Measurements from ENCODE around the gene CRYBG2.

The CRYBG2 gene

GRCh38 chr1:26289158-26290059 lies 64.5 kb downstream of the CRYBG2 start:
- Histone ChIP-seq H3K27me3 (ENCODE audit: low read depth, low read length) (no peaks in the 10 kb centered on the region), H3K36me3 (ENCODE audit: control insufficient read depth in 1 of 2, insufficient read depth in 2 of 2, low read length in 2 of 2) (peaks cover 0 to 8% of the 10 kb centered on the region in 2 donors), H3K4me1 (ENCODE audit: control insufficient read depth in 1 of 2, insufficient read depth in 2 of 2, low read length in 2 of 2) (peaks cover 10 to 20% of the 10 kb centered on the region in 2 donors), H3K9me3 (ENCODE audit: control insufficient read depth in 1 of 2, low read length in 2 of 2) (no peaks in the 10 kb centered on the region), H3K4me3 (ENCODE audit: low read depth in 1 of 2, low read length in 2 of 2) (no peak overlapping the region), H3K27ac (ENCODE audit: low read length) (peak overlapping the region; percentile 25)

- H3K4me1 ChIP-seq (ENCODE audit: control insufficient read depth in 1 of 2, insufficient read depth in 2 of 2, low read length in 2 of 2): peaks cover 13 to 23% of the 10 kb centered on the region in 2 donors
- H3K4me3 ChIP-seq (ENCODE audit: low read depth in 1 of 2, low read length in 2 of 2): no peak overlapping the region
- peak overlapping the region; percentile 25 for H3K27ac ChIP-seq (ENCODE audit: low read length)
- H3K27me3 ChIP-seq (ENCODE audit: low read depth, low read length): no peaks in the 10 kb centered on the region
- peaks cover 0 to 4% of the 10 kb centered on the region in 2 donors for H3K36me3 ChIP-seq (ENCODE audit: control insufficient read depth in 1 of 2, insufficient read depth in 2 of 2, low read length in 2 of 2)
- H3K9me3 ChIP-seq (ENCODE audit: control insufficient read depth in 1 of 2, low read length in 2 of 2): no peaks in the 10 kb centered on the region
Measured at GRCh38 chr1:26288311-26288941, 65.5 kb downstream of the CRYBG2 start.

GRCh38 chr1:26287811-26288210 lies 66.1 kb downstream of the CRYBG2 start:
- H3K36me3 ChIP-seq (ENCODE audit: control insufficient read depth in 1 of 2, insufficient read depth in 2 of 2, low read length in 2 of 2): peaks cover 0 to under 1% of the 10 kb centered on the region in 2 donors
- no peaks in the 10 kb centered on the region for H3K27me3 ChIP-seq (ENCODE audit: low read depth, low read length)
- H3K9me3 ChIP-seq (ENCODE audit: control insufficient read depth in 1 of 2, low read length in 2 of 2): no peaks in the 10 kb centered on the region
- H3K4me3 ChIP-seq (ENCODE audit: low read depth in 1 of 2, low read length in 2 of 2): no peak overlapping the region
- H3K27ac ChIP-seq (ENCODE audit: low read length): peak overlapping the region; percentile 56
- H3K4me1 ChIP-seq (ENCODE audit: control insufficient read depth in 1 of 2, insufficient read depth in 2 of 2, low read length in 2 of 2): peaks cover 13 to 23% of the 10 kb centered on the region in 2 donors

GRCh38 chr1:26287033-26287711 lies 66.8 kb downstream of the CRYBG2 start:
- no peaks in the 10 kb centered on the region for H3K9me3 ChIP-seq (ENCODE audit: control insufficient read depth in 1 of 2, low read length in 2 of 2)
- H3K4me3 ChIP-seq (ENCODE audit: low read depth in 1 of 2, low read length in 2 of 2): no peak overlapping the region
- H3K27ac ChIP-seq (ENCODE audit: low read length): peak overlapping the region; percentile 56
- H3K4me1 ChIP-seq (ENCODE audit: control insufficient read depth in 1 of 2, insufficient read depth in 2 of 2, low read length in 2 of 2): peaks cover 15 to 23% of the 10 kb centered on the region in 2 donors
- H3K27me3 ChIP-seq (ENCODE audit: low read depth, low read length): no peaks in the 10 kb centered on the region
- H3K36me3 ChIP-seq (ENCODE audit: control insufficient read depth in 1 of 2, insufficient read depth in 2 of 2, low read length in 2 of 2): no peaks in the 10 kb centered on the region

- Histone ChIP-seq H3K27me3 (ENCODE audit: low read depth, low read length) (no peaks in the 10 kb centered on the region), H3K36me3 (ENCODE audit: control insufficient read depth in 1 of 2, insufficient read depth in 2 of 2, low read length in 2 of 2) (peaks cover 0 to 6% of the 10 kb centered on the region in 2 donors), H3K27ac (ENCODE audit: low read length) (peak overlapping the region; percentile 14), H3K9me3 (ENCODE audit: control insufficient read depth in 1 of 2, low read length in 2 of 2) (no peaks in the 10 kb centered on the region), H3K4me3 (ENCODE audit: low read depth in 1 of 2, low read length in 2 of 2) (no peak overlapping the region), H3K4me1 (ENCODE audit: control insufficient read depth in 1 of 2, insufficient read depth in 2 of 2, low read length in 2 of 2) (peaks cover 23 to 24% of the 10 kb centered on the region in 2 donors)
Measured at GRCh38 chr1:26286064-26286416, 67.9 kb downstream of the CRYBG2 start.

- Histone ChIP-seq H3K9me3 (ENCODE audit: control insufficient read depth in 1 of 2, low read length in 2 of 2) (no peaks in the 10 kb centered on the region), H3K4me3 (ENCODE audit: low read depth in 1 of 2, low read length in 2 of 2) (no peak overlapping the region), H3K27ac (ENCODE audit: low read length) (peak overlapping the region; percentile 1), H3K4me1 (ENCODE audit: control insufficient read depth in 1 of 2, insufficient read depth in 2 of 2, low read length in 2 of 2) (peaks cover 23 to 26% of the 10 kb centered on the region in 2 donors), H3K27me3 (ENCODE audit: low read depth, low read length) (no peaks in the 10 kb centered on the region), H3K36me3 (ENCODE audit: control insufficient read depth in 1 of 2, insufficient read depth in 2 of 2, low read length in 2 of 2) (peaks cover 0 to 7% of the 10 kb centered on the region in 2 donors)
Measured at GRCh38 chr1:26285366-26286063, 68.4 kb downstream of the CRYBG2 start.

GRCh38 chr1:26284597-26285347 lies 69.2 kb downstream of the CRYBG2 start:
- Histone ChIP-seq H3K4me3 (ENCODE audit: low read depth in 1 of 2, low read length in 2 of 2) (no peak overlapping the region), H3K9me3 (ENCODE audit: control insufficient read depth in 1 of 2, low read length in 2 of 2) (no peaks in the 10 kb centered on the region), H3K36me3 (ENCODE audit: control insufficient read depth in 1 of 2, insufficient read depth in 2 of 2, low read length in 2 of 2) (peaks cover 0 to 7% of the 10 kb centered on the region in 2 donors), H3K27ac (ENCODE audit: low read length) (peak overlapping the region; percentile 14), H3K4me1 (ENCODE audit: control insufficient read depth in 1 of 2, insufficient read depth in 2 of 2, low read length in 2 of 2) (peaks cover 21 to 29% of the 10 kb centered on the region in 2 donors), H3K27me3 (ENCODE audit: low read depth, low read length) (no peaks in the 10 kb centered on the region)

GRCh38 chr1:26283871-26284596 lies 69.9 kb downstream of the CRYBG2 start:
- Histone ChIP-seq H3K9me3 (ENCODE audit: control insufficient read depth in 1 of 2, low read length in 2 of 2) (no peaks in the 10 kb centered on the region), H3K27me3 (ENCODE audit: low read depth, low read length) (no peaks in the 10 kb centered on the region), H3K27ac (ENCODE audit: low read length) (peak overlapping the region; percentile 14), H3K4me3 (ENCODE audit: low read depth in 1 of 2, low read length in 2 of 2) (no peak overlapping the region), H3K36me3 (ENCODE audit: control insufficient read depth in 1 of 2, insufficient read depth in 2 of 2, low read length in 2 of 2) (peaks cover 0 to 7% of the 10 kb centered on the region in 2 donors), H3K4me1 (ENCODE audit: control insufficient read depth in 1 of 2, insufficient read depth in 2 of 2, low read length in 2 of 2) (peaks cover 23 to 32% of the 10 kb centered on the region in 2 donors)

GRCh38 chr1:26283279-26283853 lies 70.6 kb downstream of the CRYBG2 start:
- Histone ChIP-seq H3K27me3 (ENCODE audit: low read depth, low read length) (no peaks in the 10 kb centered on the region), H3K9me3 (ENCODE audit: control insufficient read depth in 1 of 2, low read length in 2 of 2) (no peaks in the 10 kb centered on the region), H3K36me3 (ENCODE audit: control insufficient read depth in 1 of 2, insufficient read depth in 2 of 2, low read length in 2 of 2) (peaks cover 0 to 7% of the 10 kb centered on the region in 2 donors), H3K4me3 (ENCODE audit: low read depth in 1 of 2, low read length in 2 of 2) (no peak overlapping the region), H3K27ac (ENCODE audit: low read length) (peak overlapping the region; percentile 2), H3K4me1 (ENCODE audit: control insufficient read depth in 1 of 2, insufficient read depth in 2 of 2, low read length in 2 of 2) (peaks cover 25 to 38% of the 10 kb centered on the region in 2 donors)
